ENCODE measurements around the gene TWF1. TPM values are rescaled to one million over a fixed set of nuclear protein-coding genes. Genes with fewer than 3 reads are reported as not detected.

TWF1 gene
- total and polyA plus RNA-seq, 2 donors (not counting 3 experiments of a cell fraction or from before 2014, with no cell fraction given) = 23.8 to 75.5 TPM

GRCh38 chr12:43836475-43836989 is 30.4 kb upstream of the TWF1 start:
- Histone ChIP-seq H3K4me1 (ENCODE audit: control insufficient read depth, extremely low read depth, insufficient read depth, low read length) (no peaks in the 10 kb centered on the region), H3K27ac (ENCODE audit: insufficient read depth, low read depth, low read length) (peak overlapping the region; percentile 52), H3K36me3 (ENCODE audit: control insufficient read depth in 2 of 2, extremely low read depth in 1 of 2, insufficient read depth in 2 of 2, low read length in 2 of 2) (no peaks in the 10 kb centered on the region), H3K9ac (replicated peaks; ENCODE audit: extremely low read depth, insufficient read depth, low read length) (peak overlapping the region; percentile 76), H3K9me3 (replicated peaks; ENCODE audit: control insufficient read depth, insufficient read depth, low read length) (no peaks in the 10 kb centered on the region), H4K20me1 (replicated peaks; ENCODE audit: control insufficient read depth, extremely low read depth, insufficient read depth, low read length) (no peaks in the 10 kb centered on the region), H3K79me2 (ENCODE audit: control insufficient read depth, insufficient read depth, low read length) (no peaks in the 10 kb centered on the region), H3K9me1 (replicated peaks; ENCODE audit: control insufficient read depth, extremely low read depth, insufficient read depth, low read length) (no peaks in the 10 kb centered on the region), H3K27me3 (ENCODE audit: control insufficient read depth in 2 of 2, insufficient read depth in 2 of 2, low read length in 2 of 2) (peaks cover 0 to 7% of the 10 kb centered on the region in 2 experiments), H3K4me3 (replicated peaks in 1 of 3; ENCODE audit: insufficient read depth in 1 of 3, low read depth in 1 of 3, low read length in 3 of 3) (peak overlapping the region; percentile 63 to 76 (median 73)), H2AFZ (ENCODE audit: low read depth, low read length) (peak overlapping the region; percentile 99), H3K4me2 (ENCODE audit: insufficient read depth, low read length) (peak overlapping the region; percentile 86)
- TF ChIP-seq POLR2A (IDR thresholded peaks at IDR 0.05; ENCODE audit: low read depth, low read length) (no peak), JUN (IDR thresholded peaks at IDR 0.05; ENCODE audit: borderline replicate concordance, insufficient read depth, insufficient read length, low read depth) (no peak)
- TF ChIP-seq, protein P1, sequence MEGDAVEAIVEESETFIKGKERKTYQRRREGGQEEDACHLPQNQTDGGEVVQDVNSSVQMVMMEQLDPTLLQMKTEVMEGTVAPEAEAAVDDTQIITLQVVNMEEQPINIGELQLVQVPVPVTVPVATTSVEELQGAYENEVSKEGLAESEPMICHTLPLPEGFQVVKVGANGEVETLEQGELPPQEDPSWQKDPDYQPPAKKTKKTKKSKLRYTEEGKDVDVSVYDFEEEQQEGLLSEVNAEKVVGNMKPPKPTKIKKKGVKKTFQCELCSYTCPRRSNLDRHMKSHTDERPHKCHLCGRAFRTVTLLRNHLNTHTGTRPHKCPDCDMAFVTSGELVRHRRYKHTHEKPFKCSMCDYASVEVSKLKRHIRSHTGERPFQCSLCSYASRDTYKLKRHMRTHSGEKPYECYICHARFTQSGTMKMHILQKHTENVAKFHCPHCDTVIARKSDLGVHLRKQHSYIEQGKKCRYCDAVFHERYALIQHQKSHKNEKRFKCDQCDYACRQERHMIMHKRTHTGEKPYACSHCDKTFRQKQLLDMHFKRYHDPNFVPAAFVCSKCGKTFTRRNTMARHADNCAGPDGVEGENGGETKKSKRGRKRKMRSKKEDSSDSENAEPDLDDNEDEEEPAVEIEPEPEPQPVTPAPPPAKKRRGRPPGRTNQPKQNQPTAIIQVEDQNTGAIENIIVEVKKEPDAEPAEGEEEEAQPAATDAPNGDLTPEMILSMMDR (IDR thresholded peaks at IDR 0.05; ENCODE audit: extremely low read depth in 1 of 2, insufficient read depth in 1 of 2, low read depth in 1 of 2, low read length in 2 of 2) = no peak
- intact Hi-C loops (cut with micrococcal nuclease) = loop anchor here (1.0 kb wide), 1 partner anchor 30 kb away; the partner anchor contains the start of gene TWF1
- POLR2A ChIA-PET = no interaction called here
- DNase-seq (ENCODE audit: low read depth, low spot score) (peak; percentile 49), FAIRE-seq (peak; percentile 50)
- CTCF ChIA-PET = interaction anchor here (1.0 kb wide), 2 partner anchors 19 to 31 kb away, joined by 3 to 6 read pairs; partner anchors contain the start of gene TWF1
- dilution Hi-C loops (cut with MboI; ENCODE audit: extremely low pct_ligation_motif_present, low sequenced_read_pairs) = no loop called here
- BruUV-seq (replicated peaks) = no TSS peak

Data from endothelial cell of umbilical vein (primary cell).